ENCODE measurements around the gene FAM53B. TPM values are rescaled to one million over a fixed set of nuclear protein-coding genes. Genes with fewer than 3 reads are reported as not detected.

Gene FAM53B
- total RNA-seq, 1 experiment from 2014 or later = 21.4 TPM

- DNase-seq (ENCODE audit: low spot score) = no peak
- in situ Hi-C loops (cut with HindIII; ENCODE audit: low sequenced_read_pairs) = no loop called here
These were observed 87.6 kb downstream of the FAM53B start for GRCh38 chr10:124656541-124656940.

GRCh38 chr10:124656113-124656490 lies 88.1 kb downstream of the FAM53B start:
- DNase-seq (ENCODE audit: low spot score) = no peak
- in situ Hi-C loops (cut with HindIII; ENCODE audit: low sequenced_read_pairs) = no loop called here

GRCh38 chr10:124655191-124656112 lies 88.7 kb downstream of the FAM53B start:
- in situ Hi-C loops (cut with HindIII; ENCODE audit: low sequenced_read_pairs) = no loop called here
- peak; percentile 75 for DNase-seq (ENCODE audit: low spot score)

- no peak for DNase-seq (ENCODE audit: low spot score)
- in situ Hi-C loops (cut with HindIII; ENCODE audit: low sequenced_read_pairs) = no loop called here
These were observed 89.5 kb downstream of the FAM53B start for GRCh38 chr10:124654686-124655085.

- in situ Hi-C loops (cut with HindIII; ENCODE audit: low sequenced_read_pairs) = no loop called here
- peak; percentile 87 for DNase-seq (ENCODE audit: low spot score)
These were observed 90.1 kb downstream of the FAM53B start for GRCh38 chr10:124653811-124654651.

DNA sequence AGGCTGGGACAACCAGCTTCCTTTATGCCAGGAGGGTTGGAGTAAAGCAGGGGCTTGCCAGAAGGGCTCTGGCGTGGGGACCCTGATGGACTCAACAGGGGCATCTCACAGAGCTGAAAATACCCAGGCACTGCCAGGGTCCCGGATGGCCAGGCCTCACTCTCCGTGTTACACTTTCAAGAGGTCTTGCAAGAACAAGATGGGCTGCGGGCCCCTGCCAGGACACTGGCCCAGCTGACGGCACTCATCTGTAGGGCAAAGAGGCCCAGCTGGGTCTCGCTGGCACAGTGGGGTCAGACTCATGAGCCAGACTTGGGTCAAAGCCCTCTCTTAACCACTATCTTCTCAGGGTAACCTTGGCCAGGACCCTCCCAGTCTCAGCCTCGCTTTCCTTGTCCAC lies 90.9 kb downstream of the FAM53B start:
- in situ Hi-C loops (cut with HindIII; ENCODE audit: low sequenced_read_pairs) = no loop called here
- DNase-seq (ENCODE audit: low spot score) = no peak

GRCh38 chr10:124652701-124653100 lies 91.5 kb downstream of the FAM53B start:
- in situ Hi-C loops (cut with HindIII; ENCODE audit: low sequenced_read_pairs) = no loop called here
- DNase-seq (ENCODE audit: low spot score) = no peak

GRCh38 chr10:124652200-124652599 lies 92.0 kb downstream of the FAM53B start:
- no peak for DNase-seq (ENCODE audit: low spot score)

DNA sequence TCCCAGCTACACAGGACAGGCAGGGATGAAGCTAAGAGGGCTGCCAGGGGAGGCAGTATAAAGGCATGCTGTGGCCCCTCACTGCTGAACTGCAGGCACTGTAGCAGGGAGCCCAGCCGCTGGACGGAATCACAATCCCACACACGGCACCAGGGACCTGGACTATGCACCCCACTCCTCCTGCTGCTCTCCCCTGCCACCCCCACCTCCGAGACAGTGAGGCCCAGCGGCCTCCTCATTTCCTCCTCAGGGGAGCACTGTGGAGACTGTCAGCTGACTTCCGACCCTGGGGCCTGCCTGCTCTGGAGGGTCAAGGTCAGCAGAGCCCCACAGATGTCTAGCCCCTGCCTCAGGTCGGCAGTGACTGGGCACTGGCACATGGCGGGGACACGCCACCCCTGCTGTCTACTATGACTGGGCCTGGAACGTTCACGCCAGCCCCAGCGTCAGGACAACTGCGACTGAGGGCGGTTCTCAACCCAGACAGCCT lies 92.7 kb downstream of the FAM53B start:
- no peak for DNase-seq (ENCODE audit: low spot score)

More at GRCh38 chr10:124652200-124652599, 92.0 kb downstream of the FAM53B start:
- in situ Hi-C loops (cut with HindIII; ENCODE audit: low sequenced_read_pairs) = no loop called here

DNA sequence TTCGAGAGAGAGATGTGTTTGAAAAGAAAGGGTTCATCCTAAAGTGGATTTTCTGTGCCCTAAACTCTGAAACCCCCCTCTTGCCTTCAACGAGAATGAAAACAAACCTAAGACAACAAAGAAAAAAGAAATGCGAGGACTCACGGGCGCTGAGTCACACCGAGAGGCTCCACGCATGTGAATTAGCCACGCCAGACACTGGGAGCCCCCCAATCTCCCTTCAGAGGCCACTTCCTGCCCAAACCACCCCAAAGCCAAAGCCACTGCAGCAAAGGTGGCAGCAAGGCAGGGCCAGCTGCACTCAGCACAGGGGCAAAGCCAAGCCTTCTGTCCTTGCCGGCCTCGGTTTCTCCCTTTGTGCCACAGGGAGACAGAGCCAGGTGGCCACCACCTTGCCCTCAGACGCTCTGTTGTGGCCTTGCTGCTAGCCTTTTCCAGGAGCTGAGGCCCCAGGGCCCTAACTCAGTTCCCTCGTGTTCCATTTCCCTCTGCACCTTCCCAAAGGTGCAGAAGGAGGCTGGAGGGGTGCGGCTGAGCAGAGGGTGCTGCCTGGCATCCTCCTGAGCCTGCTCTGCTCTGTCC lies 93.3 kb downstream of the FAM53B start:
- DNase-seq (ENCODE audit: low spot score) = no peak
- in situ Hi-C loops (cut with HindIII; ENCODE audit: low sequenced_read_pairs) = no loop called here

More for the DNA sequence above, 92.7 kb downstream of the FAM53B start:
- in situ Hi-C loops (cut with HindIII; ENCODE audit: low sequenced_read_pairs) = no loop called here

- no peak for DNase-seq (ENCODE audit: low spot score)
- in situ Hi-C loops (cut with HindIII; ENCODE audit: low sequenced_read_pairs) = no loop called here
These were observed 93.9 kb downstream of the FAM53B start for GRCh38 chr10:124650263-124650662.

DNA sequence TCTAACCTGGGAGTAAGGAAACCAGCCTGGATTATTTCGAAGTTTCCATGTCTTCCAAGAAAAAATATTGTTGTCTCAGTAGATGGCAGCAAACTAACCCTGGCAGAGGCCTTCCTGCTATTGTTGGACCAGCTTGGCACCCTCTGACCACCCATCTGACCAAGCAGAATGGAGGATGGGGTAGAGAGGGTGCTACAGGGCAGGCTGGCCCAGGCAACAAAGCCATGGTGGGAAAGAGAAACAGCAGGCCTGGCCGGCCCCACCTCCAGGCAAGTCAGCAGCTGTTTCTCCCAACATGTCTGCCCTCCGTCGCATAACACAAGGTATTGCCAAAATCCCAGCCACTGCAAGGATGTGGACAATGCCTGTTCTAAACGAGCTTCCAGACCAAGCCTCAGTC lies 95.0 kb downstream of the FAM53B start:
- in situ Hi-C loops (cut with HindIII; ENCODE audit: low sequenced_read_pairs) = no loop called here
- DNase-seq (ENCODE audit: low spot score) = peak; percentile 64

DNA sequence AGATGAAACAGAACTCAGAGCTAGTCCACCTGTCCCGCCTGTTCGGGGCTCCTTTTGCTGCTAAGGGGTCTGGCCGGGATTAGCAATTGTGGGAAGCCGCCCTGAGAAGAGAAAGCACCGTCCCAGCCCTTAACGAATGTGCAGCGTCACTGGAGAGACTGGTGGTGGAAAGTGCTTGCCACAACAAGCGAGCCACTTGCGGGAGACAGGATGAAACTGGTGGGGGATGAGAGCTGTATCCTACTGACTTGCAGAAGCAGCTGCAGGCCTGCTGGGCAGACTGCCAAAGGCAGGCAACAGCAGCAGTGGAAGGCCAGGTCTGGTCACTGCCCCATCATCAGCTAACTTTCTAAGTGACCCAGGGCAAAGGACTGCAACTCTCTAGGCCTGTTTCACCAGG lies 95.4 kb downstream of the FAM53B start:
- in situ Hi-C loops (cut with HindIII; ENCODE audit: low sequenced_read_pairs) = no loop called here
- no peak for DNase-seq (ENCODE audit: low spot score)

GRCh38 chr10:124648131-124648475 lies 96.1 kb downstream of the FAM53B start:
- DNase-seq (ENCODE audit: low spot score) = no peak
- in situ Hi-C loops (cut with HindIII; ENCODE audit: low sequenced_read_pairs) = no loop called here

- DNase-seq (ENCODE audit: low spot score) = no peak
- in situ Hi-C loops (cut with HindIII; ENCODE audit: low sequenced_read_pairs) = no loop called here
These were observed 96.6 kb downstream of the FAM53B start for GRCh38 chr10:124647421-124648130.

- peak; percentile 64 for DNase-seq (ENCODE audit: low spot score)
- in situ Hi-C loops (cut with HindIII; ENCODE audit: low sequenced_read_pairs) = no loop called here
These were observed 97.5 kb downstream of the FAM53B start for GRCh38 chr10:124646483-124647352.

DNA sequence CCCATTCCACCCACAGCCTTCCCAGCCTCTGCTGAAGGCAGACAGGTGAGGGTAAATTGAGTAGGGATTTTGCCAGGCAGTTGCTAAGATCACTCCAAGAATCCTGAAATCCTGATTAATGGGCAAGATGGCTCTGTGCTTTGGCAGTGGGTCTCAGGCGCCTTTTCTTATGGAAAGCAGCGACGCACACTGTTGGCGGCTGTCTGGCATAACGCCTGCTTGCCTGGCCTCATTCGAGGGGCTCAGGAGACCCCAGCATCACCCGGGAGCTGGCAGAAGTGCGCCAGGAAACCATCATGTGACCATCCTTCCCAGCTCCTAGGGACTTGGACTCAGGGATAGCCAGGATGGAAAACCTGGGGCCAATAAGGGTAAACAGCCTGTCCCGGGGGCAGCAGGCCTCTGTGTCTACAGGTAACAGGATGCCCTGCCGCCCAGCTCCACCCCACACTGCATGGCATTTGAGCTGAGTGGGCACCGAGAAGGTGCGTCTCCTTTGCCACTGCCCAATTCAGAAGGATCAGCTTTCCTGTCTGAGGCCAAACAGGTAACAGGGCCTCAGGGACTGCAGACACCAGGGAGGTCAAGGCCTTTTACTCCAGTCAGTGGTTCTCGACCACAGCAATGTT lies 98.6 kb downstream of the FAM53B start:
- in situ Hi-C loops (cut with HindIII; ENCODE audit: low sequenced_read_pairs) = no loop called here
- DNase-seq (ENCODE audit: low spot score) = no peak

Measured in G401 (cell line).